Measurements from ENCODE around the gene RWDD3.

Gene RWDD3

GRCh38 chr1:95286479-95286878 is 52.5 kb downstream of the RWDD3 start:
- no peak for DNase-seq

GRCh38 chr1:95287081-95287480 is 53.1 kb downstream of the RWDD3 start:
- no peak for DNase-seq

- DNase-seq = no peak
Measured at GRCh38 chr1:95287825-95288224, 53.8 kb downstream of the RWDD3 start.

All from activated gamma-delta T cell treated with Interleukin-2 at 50 U/mL for 16 hours (primary cell).